ENCODE measurements around the gene NEK4.

DNA sequence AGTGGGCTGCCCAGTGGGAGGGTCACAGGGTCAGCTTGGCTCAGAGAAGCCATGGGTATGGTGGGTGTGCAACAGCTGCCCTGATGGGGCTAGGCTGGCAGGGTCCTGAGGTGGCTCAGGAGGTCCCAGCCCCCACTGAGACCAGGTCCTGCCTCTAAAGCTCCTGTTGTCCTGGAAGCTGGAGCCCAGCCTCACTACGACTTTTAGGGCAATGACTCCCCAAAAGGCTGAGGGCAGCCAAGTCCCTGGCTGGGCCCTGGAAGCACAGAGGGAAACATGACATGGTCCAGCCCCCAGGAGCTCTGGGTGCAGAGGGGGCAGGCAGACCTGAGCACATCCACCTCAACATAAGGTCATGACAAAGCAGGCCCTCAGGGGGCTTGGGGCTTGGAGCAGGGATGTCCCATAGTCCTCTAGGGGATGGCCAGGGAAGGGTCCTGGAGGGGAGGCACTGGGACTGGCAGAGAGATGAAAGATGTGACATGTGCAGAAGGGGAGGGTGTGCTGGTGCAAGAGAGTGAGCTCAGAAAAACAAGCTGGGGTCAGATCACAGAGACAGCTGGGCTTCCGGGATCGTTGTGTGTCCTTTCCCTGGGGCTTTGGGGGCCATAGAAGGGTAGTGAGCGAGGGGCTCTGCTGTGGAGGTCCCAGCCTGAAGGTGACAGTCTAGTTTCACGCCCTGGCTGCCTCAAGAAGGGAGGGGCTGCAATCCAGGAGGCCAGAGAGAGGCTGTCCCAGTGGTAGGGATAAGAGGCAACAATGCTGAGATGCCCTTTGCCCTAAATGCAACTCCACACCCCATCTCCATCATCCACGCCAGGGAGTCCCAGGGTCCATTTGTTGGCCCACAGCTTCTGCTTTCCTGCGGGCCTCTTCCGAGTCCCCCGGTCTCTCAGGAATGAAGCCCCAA lies 23.2 kb upstream of the NEK4 start:
- TF ChIP-seq CTCF (optimal IDR thresholded peaks at IDR 0.05 in 1 of 3, IDR thresholded peaks at IDR 0.05 in 1 of 3, conservative IDR thresholded peaks at IDR 0.05 in 1 of 3; ENCODE audit: extremely low read depth in 1 of 3, insufficient read depth in 2 of 3, low read length in 3 of 3) (no peak), EZH2 (IDR thresholded peaks at IDR 0.05; ENCODE audit: low read length) (no peak)
